HepG2 (cell line): Measurements from ENCODE around the gene ZKSCAN1. TPM values are rescaled to one million over a fixed set of nuclear protein-coding genes. Genes with fewer than 3 reads are reported as not detected.
A peak's percentile ranks its signal among the peaks of the same experiment; 100 is the strongest.

ENCODE experiments used
- DPF2 ChIP-seq: sonication (generic); formaldehyde crosslinking; IDR thresholded peaks from 2 replicates; pipeline ENCODE4 v1.4.0; 2020; ENCODE audit warnings: mild to moderate bottlenecking, low read depth, missing genetic modification reagents, borderline replicate concordance
- EED ChIP-seq: sonication (generic); formaldehyde crosslinking; IDR thresholded peaks from 2 replicates; pipeline ENCODE4 v1.5.0; 2020; ENCODE audit warnings: mild to moderate bottlenecking, missing genetic modification reagents
- FLYWCH1 ChIP-seq: sonication (generic); formaldehyde crosslinking; IDR thresholded peaks from 2 replicates; pipeline ENCODE4 v1.8.1; 2023; ENCODE audit warnings: mild to moderate bottlenecking, missing genetic modification reagents
- FOXP4 ChIP-seq: sonication (generic); formaldehyde crosslinking; IDR thresholded peaks from 2 replicates; pipeline ENCODE4 v1.4.0; 2020; ENCODE audit warnings: missing genetic modification reagents
- GFI1 ChIP-seq: sonication (generic); formaldehyde crosslinking; IDR thresholded peaks from 2 replicates; pipeline ENCODE4 v1.5.0; 2020; ENCODE audit warnings: missing genetic modification reagents, mild to moderate bottlenecking, borderline replicate concordance
- HES4 ChIP-seq: sonication (generic); formaldehyde crosslinking; IDR thresholded peaks from 2 replicates; pipeline ENCODE4 v1.9.0; 2021; ENCODE audit warnings: mild to moderate bottlenecking, missing genetic modification reagents, borderline replicate concordance
- HMG20B ChIP-seq: conservative IDR thresholded peaks from 2 replicates; pipeline ENCODE4 v1.6.1; 2016; ENCODE audit warnings: missing genetic modification reagents, missing compliant biosample characterization
- KLF15 ChIP-seq: sonication (generic); formaldehyde crosslinking; IDR thresholded peaks from 2 replicates; pipeline ENCODE4 v1.8.1; 2023; ENCODE audit warnings: borderline replicate concordance, mild to moderate bottlenecking, inconsistent platforms, missing genetic modification reagents, mixed read lengths
- MTA1 ChIP-seq: sonication (generic); formaldehyde crosslinking; IDR thresholded peaks from 2 replicates; pipeline ENCODE4 v1.4.0; 2020; ENCODE audit warnings: missing genetic modification reagents, mild to moderate bottlenecking, borderline replicate concordance
- MYC ChIP-seq: sonication (generic); formaldehyde crosslinking; IDR thresholded peaks from 2 replicates; pipeline ENCODE4 v1.9.0; 2021; ENCODE audit warnings: missing genetic modification reagents, borderline replicate concordance
- NBN ChIP-seq: fragments of 450-650 bp; conservative IDR thresholded peaks from 2 replicates; pipeline ENCODE4 v1.6.1; 2017
- NFE2L1 ChIP-seq: sonication (generic); formaldehyde crosslinking; IDR thresholded peaks from 2 replicates; pipeline ENCODE4 v1.4.0; 2020; ENCODE audit warnings: missing genetic modification reagents, mild to moderate bottlenecking, borderline replicate concordance
- PHB2 ChIP-seq: fragments of 450-650 bp; IDR thresholded peaks from 2 replicates; pipeline ENCODE4 v1.6.1; 2018; ENCODE audit not compliant: partially characterized antibody
- RFX3 ChIP-seq: IDR thresholded peaks from 2 replicates; pipeline ENCODE4 v1.6.1; 2016; ENCODE audit warnings: missing biosample characterization, missing genetic modification reagents
- STAG1 ChIP-seq: sonication (generic); formaldehyde crosslinking; IDR thresholded peaks from 2 replicates; pipeline ENCODE4 v1.4.0; 2020; ENCODE audit warnings: missing genetic modification reagents
- ZMYM3 ChIP-seq: sonication (generic); formaldehyde crosslinking; IDR thresholded peaks from 2 replicates; pipeline ENCODE4 v1.5.1; 2020; ENCODE audit warnings: mild to moderate bottlenecking, missing genetic modification reagents
- ZNF12 ChIP-seq: sonication (generic); formaldehyde crosslinking; IDR thresholded peaks from 2 replicates; pipeline ENCODE4 v1.5.0; 2020; ENCODE audit warnings: missing genetic modification reagents
- ZNF235 ChIP-seq: sonication (generic); formaldehyde crosslinking; IDR thresholded peaks from 2 replicates; pipeline ENCODE4 v1.8.1; 2023; ENCODE audit warnings: mild to moderate bottlenecking, missing genetic modification reagents, borderline replicate concordance
- ZNF24 ChIP-seq: fragments of 450-650 bp; IDR thresholded peaks from 2 replicates; pipeline ENCODE4 v1.6.1; 2017; ENCODE audit warnings: antibody characterized with exemption, mild to moderate bottlenecking
- ZXDC ChIP-seq: sonication (generic); formaldehyde crosslinking; IDR thresholded peaks from 2 replicates; pipeline ENCODE4 v1.5.0; 2020; ENCODE audit warnings: mild to moderate bottlenecking, missing genetic modification reagents
- polyA plus RNA-seq, 8 experiments: library from polyadenylated mRNA; depleted of rRNA in 3 of 8; stranded (reverse) in 7 of 8; unstranded in 1 of 8; fragments of >200 nt; fragmentation: Illumina TruSeq in 4 of 8; extraction: Trizol in 4 of 8; gene quantifications; 2 replicates each; pipeline versions ENCODE4 v1.2.1 to v1.2.3, GENCODE V29; 2011 to 2016; ENCODE audit warnings: low read depth in 4 of 8, missing spikeins in 1 of 8, mixed read lengths in 1 of 8; ENCODE audit not compliant: insufficient read depth in 1 of 8
- total RNA-seq, 5 experiments: library from RNA; depleted of rRNA; stranded (reverse); fragments of >200 nt; fragmentation: Illumina TruSeq; extraction: Trizol; gene quantifications; 2 replicates each; pipeline ENCODE4 v1.2.3, GENCODE V29; 2016; ENCODE audit warnings: low read depth in 1 of 5
- TF ChIP-seq, protein P1 (sequence below): sonication (generic); formaldehyde crosslinking; IDR thresholded peaks from 2 replicates; pipeline ENCODE4 v1.5.1; 2020; ENCODE audit warnings: missing genetic modification reagents, mild to moderate bottlenecking, borderline replicate concordance
- TF ChIP-seq, protein P2 (sequence below): sonication (generic); formaldehyde crosslinking; IDR thresholded peaks from 2 replicates; pipeline ENCODE4 v1.4.0; 2020; ENCODE audit warnings: missing genetic modification reagents

ZKSCAN1 gene
- total and polyA plus RNA-seq, 2 of the 13 experiments (the other 11 are each of a cell fraction or from before 2014, with no cell fraction given) = 46.4 to 60.6 TPM

- TF ChIP-seq DPF2 (CRISPR knock-in tag) (no peak), ZMYM3 (CRISPR knock-in tag) (no peak), ZNF235 (no peak), NBN (no peak), STAG1 (peak; percentile 24; the same call in 1 of the 2 replicates), MYC (CRISPR knock-in tag) (peak; percentile 86), ZNF12 (no peak), EED (CRISPR knock-in tag) (peak; percentile 43; the same call in 1 of the 2 replicates), NFE2L1 (CRISPR knock-in tag) (no peak), PHB2 (no peak), FOXP4 (peak; percentile 62), KLF15 (peak; percentile 4; the same call in 1 of the 2 replicates), MTA1 (CRISPR knock-in tag) (no peak; the same call in 1 of the 2 replicates), HES4 (CRISPR knock-in tag) (peak; percentile 62; the same call in 1 of the 2 replicates), ZXDC (CRISPR knock-in tag) (no peak), RFX3 (no peak), FLYWCH1 (no peak), HMG20B (CRISPR knock-in tag) (no peak), ZNF24 (no peak), GFI1 (CRISPR knock-in tag) (no peak)
- TF ChIP-seq, protein P1, sequence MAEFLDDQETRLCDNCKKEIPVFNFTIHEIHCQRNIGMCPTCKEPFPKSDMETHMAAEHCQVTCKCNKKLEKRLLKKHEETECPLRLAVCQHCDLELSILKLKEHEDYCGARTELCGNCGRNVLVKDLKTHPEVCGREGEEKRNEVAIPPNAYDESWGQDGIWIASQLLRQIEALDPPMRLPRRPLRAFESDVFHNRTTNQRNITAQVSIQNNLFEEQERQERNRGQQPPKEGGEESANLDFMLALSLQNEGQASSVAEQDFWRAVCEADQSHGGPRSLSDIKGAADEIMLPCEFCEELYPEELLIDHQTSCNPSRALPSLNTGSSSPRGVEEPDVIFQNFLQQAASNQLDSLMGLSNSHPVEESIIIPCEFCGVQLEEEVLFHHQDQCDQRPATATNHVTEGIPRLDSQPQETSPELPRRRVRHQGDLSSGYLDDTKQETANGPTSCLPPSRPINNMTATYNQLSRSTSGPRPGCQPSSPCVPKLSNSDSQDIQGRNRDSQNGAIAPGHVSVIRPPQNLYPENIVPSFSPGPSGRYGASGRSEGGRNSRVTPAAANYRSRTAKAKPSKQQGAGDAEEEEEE (CRISPR knock-in tag) = no peak
- TF ChIP-seq, protein P2, sequence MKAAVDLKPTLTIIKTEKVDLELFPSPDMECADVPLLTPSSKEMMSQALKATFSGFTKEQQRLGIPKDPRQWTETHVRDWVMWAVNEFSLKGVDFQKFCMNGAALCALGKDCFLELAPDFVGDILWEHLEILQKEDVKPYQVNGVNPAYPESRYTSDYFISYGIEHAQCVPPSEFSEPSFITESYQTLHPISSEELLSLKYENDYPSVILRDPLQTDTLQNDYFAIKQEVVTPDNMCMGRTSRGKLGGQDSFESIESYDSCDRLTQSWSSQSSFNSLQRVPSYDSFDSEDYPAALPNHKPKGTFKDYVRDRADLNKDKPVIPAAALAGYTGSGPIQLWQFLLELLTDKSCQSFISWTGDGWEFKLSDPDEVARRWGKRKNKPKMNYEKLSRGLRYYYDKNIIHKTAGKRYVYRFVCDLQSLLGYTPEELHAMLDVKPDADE (CRISPR knock-in tag) = 0 out of 2 replicates have a peak, but pooled peaks have one; percentile 35
Measured at GRCh38 chr7:100015232-100016214, at the start of gene ZKSCAN1 (continued).
